GM18511 (cell line): ENCODE measurements around the gene SLC22A1.
A peak's percentile ranks its signal among the peaks of the same experiment; 100 is the strongest.
"Not testable (repeated sequence)": the region's sequence is repeated elsewhere in the genome, so short reads cannot be mapped to it uniquely, and the experiment has no call there.

Source experiments
- ATAC-seq: cut with Tn5 transposase; IDR thresholded peaks from one replicate; pipeline ENCODE4 v1.9.1; 2021; ENCODE audit warnings: mild to moderate bottlenecking, moderate library complexity; ENCODE audit not compliant: unreplicated experiment

SLC22A1 gene

GRCh38 chr6:160093061-160093460 lies 28.6 kb upstream of the SLC22A1 start:
- no peak for ATAC-seq

GRCh38 chr6:160093946-160094345 lies 27.7 kb upstream of the SLC22A1 start:
- no peak for ATAC-seq

- ATAC-seq: no peak
Measured at GRCh38 chr6:160095146-160095845, 26.3 kb upstream of the SLC22A1 start.

DNA sequence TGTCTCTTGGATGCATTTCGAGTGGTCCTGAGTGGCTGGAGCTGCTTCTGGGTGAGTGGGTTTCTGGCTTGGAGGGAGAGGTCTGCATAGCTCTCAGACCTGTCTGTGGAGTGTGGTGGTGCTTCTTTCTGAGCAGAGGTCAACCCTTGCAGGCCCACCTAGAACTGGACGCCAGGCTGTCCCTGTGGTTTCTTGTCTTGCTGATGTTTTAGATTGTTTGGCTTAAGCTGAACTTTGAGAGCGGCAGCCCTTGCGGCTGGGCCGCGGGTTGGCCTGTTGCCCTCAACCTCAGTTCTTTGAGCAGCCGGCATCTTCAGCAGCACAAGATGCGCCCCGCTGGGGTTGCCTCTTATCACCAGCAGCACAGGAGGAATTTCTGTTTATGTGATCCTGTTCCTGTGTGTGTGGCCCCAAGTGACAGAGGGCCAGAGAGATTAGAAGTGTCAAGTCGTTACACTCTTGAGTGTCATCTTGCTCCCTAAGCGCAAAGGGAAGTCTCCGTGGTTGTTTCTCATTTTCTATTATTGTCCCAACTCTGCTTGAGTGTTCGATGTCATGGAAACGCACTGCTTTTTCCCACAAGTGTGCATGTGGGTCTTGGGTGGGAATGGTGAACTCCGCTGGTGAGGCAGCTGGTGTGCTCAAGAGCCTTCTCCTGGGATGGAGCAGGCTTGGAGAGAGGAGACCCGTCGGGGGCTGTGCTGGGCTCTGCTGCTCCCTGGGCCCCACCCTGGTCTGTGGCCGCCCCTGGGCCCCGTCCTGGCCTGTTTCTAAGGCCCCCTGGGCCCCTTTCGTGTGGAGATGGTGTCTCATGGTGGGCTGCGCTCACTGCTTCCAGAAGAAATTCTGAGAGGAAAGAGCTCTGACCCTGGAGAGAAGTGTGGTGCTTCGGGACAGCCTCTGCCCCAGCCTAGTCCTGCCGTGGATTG lies 20.1 kb upstream of the SLC22A1 start:
- ATAC-seq: no peak

DNA sequence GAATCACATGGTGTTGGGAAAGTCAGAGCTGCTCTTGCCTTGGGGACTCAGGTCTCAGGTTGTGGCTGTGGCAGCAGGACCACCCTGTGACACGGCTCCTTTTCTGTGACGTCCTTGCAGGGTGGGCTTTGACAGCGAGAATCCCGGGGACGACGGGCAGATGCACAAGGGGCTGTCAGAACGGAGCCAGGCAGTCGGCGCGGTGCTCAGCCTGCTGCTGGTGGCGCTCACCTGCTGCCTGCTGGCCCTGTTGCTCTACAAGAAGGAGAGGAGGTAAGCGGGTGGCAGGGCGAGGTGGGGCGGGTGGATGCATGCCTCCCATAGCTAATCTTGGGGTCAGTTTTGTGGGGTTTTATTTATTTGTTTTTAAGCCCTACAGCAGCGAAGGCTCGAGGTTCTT lies 19.2 kb upstream of the SLC22A1 start:
- no peak for ATAC-seq

DNA sequence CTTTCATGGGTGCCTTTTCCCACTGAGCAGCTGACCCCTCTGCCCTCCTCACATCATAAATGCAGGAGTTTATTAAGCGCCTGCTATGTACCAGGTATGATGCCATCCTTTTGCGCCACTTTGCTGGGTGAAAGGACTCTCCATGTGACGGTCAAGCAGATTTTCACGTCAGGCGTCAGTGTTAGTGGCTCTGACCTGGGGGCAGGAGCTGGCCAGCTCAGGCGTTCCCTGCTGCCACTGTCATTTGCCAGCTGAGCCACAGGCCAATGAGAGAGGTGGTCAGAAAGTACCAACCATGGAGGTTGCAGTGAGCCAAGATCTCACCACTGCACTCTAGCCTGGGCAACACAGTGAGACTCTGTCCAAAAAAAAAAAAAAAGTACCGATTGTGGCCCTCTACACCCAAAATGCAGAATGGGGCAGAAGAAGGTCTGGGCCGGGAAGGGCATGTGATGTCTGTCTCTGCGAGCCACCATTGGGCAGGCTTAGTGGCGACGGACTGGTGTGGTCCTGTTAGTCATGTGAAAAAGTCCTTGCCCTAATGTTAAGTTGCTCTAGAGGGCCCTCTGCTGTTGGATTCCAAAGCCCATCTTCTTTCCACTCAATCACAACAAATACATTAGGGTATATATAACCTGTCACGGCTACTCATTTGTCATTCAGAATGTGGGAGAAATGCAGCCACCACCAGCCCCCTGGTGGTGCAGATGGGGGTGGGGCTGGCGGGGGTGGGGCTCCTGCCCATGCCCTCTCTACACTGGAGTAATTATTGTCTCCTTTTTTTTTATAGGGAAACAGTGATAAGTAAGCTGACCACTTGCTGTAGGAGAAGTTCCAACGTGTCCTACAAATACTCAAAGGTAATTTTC lies 18.4 kb upstream of the SLC22A1 start:
- ATAC-seq: peak; percentile 55

DNA sequence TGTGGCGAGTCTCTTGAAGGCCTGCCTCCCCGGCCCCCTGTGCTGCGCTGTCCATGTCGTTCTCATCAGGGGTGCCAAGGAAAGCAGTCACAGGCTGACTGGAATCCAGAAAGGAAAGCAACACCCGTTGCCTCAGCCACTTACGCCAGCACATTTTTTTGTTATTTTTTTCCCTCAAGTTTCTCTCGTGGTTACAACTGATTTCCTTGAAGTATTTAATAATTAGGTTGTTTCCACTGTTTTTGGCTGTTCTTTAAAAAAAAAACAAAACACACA lies 17.9 kb upstream of the SLC22A1 start:
- ATAC-seq: no peak

GRCh38 chr6:160104821-160105517 lies 16.6 kb upstream of the SLC22A1 start:
- ATAC-seq: no peak

GRCh38 chr6:160106010-160106409 lies 15.6 kb upstream of the SLC22A1 start:
- no peak for ATAC-seq

- no peak for ATAC-seq
Measured at GRCh38 chr6:160106701-160107100, 14.9 kb upstream of the SLC22A1 start.

GRCh38 chr6:160108077-160108476 lies 13.5 kb upstream of the SLC22A1 start:
- ATAC-seq: no peak

DNA sequence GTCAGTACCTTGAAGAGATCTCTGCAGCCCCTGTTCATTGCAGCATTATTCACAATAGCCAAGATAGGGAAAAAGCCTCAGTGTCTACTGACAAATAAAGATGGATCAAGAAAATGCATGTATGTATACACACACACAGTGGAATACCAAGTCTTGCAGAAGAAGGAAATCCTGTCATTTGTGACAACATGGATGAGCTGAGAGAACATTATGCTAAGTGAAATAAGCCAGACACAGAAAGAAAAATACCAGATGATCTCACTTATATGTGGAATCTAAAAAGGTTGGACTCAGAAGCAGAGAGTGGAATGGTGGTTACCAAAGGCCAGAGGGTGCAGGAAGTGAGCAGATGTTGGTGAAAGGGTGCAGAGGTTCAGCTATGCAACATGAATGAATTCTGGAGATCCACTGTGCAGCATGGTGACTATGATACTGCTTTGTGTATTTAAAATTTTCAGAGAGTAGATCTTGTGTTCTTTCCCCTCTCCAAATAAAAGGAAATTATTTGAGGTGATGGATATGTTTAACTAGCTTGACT lies 11.0 kb upstream of the SLC22A1 start:
- no peak for ATAC-seq

GRCh38 chr6:160111806-160112205 lies 9.8 kb upstream of the SLC22A1 start:
- no peak for ATAC-seq

- no peak for ATAC-seq
Measured at GRCh38 chr6:160112628-160113299, 8.9 kb upstream of the SLC22A1 start.

GRCh38 chr6:160114536-160114935 lies 7.1 kb upstream of the SLC22A1 start:
- not testable (repeated sequence) for ATAC-seq

DNA sequence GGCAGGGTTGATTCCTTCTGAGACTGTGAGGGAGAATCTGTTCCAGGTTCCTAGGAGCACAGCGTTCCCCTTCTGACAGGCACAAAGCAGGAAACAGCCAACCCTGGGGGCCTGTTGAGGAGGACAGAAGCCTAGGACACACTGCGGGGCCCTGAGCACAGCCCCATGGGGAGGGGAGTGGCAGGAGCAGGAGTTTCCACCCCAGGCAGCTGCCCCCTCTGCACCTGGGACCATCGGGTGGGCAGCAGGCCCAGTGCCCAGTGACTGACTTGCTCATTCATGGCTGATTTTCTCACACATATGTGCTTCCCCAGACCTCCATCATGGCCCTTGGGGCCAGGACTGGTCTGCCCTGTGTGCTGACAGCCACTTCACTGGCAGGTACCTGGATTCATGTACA lies 6.2 kb upstream of the SLC22A1 start:
- no peak for ATAC-seq

- ATAC-seq: no peak
Measured at GRCh38 chr6:160116411-160116810, 5.2 kb upstream of the SLC22A1 start.

GRCh38 chr6:160117137-160117536 lies 4.5 kb upstream of the SLC22A1 start:
- no peak for ATAC-seq

DNA sequence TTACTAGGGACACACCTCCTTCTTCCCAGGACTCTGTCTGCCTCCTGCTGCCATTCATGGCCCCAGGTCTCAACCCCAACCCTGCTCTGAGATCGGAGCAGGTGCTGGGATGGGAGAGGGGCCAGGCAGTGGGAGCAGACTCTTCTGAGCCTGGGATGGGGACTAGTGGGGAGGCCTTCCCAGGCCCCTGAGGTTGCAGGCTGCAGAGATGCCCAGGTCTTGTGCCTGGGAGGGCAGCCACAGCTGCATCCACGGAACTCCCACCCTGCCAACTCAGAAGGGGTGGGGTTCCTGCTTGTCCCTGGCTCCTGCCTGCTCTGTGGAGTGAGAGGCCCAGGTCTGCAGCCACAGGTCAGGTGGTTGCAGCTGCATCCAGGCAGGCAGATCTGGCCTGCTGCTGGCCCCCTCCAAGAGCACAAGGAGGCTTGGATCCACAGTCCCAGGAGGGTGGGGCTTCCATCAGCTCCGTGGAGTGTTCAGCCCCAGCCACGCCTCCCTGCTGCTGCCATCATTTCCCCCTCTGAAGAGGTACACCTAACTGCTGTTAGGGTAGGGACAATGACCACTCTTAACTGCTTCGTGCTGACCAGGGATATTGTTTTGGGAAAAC lies 2.9 kb upstream of the SLC22A1 start:
- ATAC-seq: no peak

GRCh38 chr6:160120087-160120486 lies 1.5 kb upstream of the SLC22A1 start:
- ATAC-seq: no peak
